Loucy (cell line): ENCODE results near the gene CMC2.

ENCODE experiments used
- EZH2phosphoT487 ChIP-seq: fragments of 200-600 bp; IDR thresholded peaks from 2 replicates; pipeline ENCODE4 v1.6.1; 2018; ENCODE audit warnings: antibody characterized with exemption, mild to moderate bottlenecking, moderate library complexity, borderline replicate concordance
- TF ChIP-seq, protein P1 (sequence below): fragments of 200-600 bp; sonication (generic); conservative IDR thresholded peaks from 2 replicates; pipeline ENCODE4 v1.5.1; 2014; ENCODE audit warnings: mild to moderate bottlenecking, antibody characterized with exemption, low read length

- no peak for TF ChIP-seq EZH2phosphoT487
- TF ChIP-seq, protein P1, sequence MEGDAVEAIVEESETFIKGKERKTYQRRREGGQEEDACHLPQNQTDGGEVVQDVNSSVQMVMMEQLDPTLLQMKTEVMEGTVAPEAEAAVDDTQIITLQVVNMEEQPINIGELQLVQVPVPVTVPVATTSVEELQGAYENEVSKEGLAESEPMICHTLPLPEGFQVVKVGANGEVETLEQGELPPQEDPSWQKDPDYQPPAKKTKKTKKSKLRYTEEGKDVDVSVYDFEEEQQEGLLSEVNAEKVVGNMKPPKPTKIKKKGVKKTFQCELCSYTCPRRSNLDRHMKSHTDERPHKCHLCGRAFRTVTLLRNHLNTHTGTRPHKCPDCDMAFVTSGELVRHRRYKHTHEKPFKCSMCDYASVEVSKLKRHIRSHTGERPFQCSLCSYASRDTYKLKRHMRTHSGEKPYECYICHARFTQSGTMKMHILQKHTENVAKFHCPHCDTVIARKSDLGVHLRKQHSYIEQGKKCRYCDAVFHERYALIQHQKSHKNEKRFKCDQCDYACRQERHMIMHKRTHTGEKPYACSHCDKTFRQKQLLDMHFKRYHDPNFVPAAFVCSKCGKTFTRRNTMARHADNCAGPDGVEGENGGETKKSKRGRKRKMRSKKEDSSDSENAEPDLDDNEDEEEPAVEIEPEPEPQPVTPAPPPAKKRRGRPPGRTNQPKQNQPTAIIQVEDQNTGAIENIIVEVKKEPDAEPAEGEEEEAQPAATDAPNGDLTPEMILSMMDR: no peak
Observed at GRCh38 chr16:80954985-80955384, 51.7 kb downstream of the CMC2 start.
